ENCODE data around the gene NEGR1.

DNA sequence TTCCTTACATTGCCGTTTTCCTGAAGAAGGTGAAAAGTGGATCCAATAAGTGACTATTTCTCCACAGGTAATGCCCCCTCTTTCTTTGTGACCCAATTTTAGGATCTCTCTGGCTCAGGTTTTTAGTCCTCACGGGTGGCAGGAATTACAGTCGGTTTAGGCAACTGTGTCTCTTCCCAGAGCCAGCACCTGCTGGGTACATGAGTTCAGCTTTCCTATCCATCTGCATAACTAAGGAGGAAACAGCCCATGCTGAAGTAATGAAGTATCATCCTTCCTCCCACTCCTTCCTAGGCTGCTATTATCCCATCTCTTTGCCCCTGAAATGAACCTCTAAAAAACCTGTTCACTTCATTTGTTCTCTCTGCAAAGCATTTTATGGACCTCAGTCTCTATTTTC is 544.6 kb downstream of the NEGR1 start:
- TF ChIP-seq, protein P1, sequence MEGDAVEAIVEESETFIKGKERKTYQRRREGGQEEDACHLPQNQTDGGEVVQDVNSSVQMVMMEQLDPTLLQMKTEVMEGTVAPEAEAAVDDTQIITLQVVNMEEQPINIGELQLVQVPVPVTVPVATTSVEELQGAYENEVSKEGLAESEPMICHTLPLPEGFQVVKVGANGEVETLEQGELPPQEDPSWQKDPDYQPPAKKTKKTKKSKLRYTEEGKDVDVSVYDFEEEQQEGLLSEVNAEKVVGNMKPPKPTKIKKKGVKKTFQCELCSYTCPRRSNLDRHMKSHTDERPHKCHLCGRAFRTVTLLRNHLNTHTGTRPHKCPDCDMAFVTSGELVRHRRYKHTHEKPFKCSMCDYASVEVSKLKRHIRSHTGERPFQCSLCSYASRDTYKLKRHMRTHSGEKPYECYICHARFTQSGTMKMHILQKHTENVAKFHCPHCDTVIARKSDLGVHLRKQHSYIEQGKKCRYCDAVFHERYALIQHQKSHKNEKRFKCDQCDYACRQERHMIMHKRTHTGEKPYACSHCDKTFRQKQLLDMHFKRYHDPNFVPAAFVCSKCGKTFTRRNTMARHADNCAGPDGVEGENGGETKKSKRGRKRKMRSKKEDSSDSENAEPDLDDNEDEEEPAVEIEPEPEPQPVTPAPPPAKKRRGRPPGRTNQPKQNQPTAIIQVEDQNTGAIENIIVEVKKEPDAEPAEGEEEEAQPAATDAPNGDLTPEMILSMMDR (IDR thresholded peaks at IDR 0.05) = no peak
- TF ChIP-seq POLR2A (IDR thresholded peaks at IDR 0.05) (no peak), POLR2AphosphoS5 (IDR thresholded peaks at IDR 0.05; ENCODE audit: insufficient read depth in 1 of 2, low read depth in 1 of 2) (no peak)
